Measurements from ENCODE around the gene TRIM43. TPM values are rescaled to one million over a fixed set of nuclear protein-coding genes. Genes with fewer than 3 reads are reported as not detected.
"Not testable (repeated sequence)": the region's sequence is repeated elsewhere in the genome, so short reads cannot be mapped to it uniquely, and the experiment has no call there.

TRIM43 gene
- total and polyA plus RNA-seq, 2 donors (not counting 3 experiments of a cell fraction or from before 2014, with no cell fraction given) = not detected

DNA sequence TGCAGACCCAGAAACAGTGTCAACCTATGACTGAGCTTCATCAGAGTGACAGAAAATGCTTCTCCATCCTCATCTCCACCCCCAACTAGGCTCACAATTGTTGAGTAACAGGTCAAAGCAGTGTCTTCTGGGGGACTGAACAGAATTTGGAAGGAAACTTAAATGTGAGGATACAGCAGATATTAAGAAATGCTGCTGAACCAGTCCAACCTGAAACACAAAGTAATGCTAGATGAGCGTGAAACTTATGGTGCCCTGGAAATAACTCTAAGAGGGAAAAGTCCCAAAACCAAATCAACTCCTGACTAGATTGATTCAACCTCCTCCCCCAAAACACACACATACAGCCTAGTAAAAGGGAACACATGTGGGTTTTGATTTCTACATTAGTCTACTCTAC, 7.5 kb upstream of the TRIM43 start:
- H3K4me2 ChIP-seq (ENCODE audit: insufficient read depth, low read length); H3K79me2 ChIP-seq (ENCODE audit: control insufficient read depth, insufficient read depth, low read length); BruUV-seq (replicated peaks); intact Hi-C loops (cut with micrococcal nuclease); H3K9me1 ChIP-seq (replicated peaks; ENCODE audit: control insufficient read depth, extremely low read depth, insufficient read depth, low read length); H3K4me3 ChIP-seq (replicated peaks in 1 of 3; ENCODE audit: insufficient read depth in 1 of 3, low read depth in 1 of 3, low read length in 3 of 3); DNase-seq (ENCODE audit: low read depth, low spot score); dilution Hi-C loops (cut with MboI; ENCODE audit: extremely low pct_ligation_motif_present, low sequenced_read_pairs); H2AFZ ChIP-seq (ENCODE audit: low read depth, low read length); H3K36me3 ChIP-seq (ENCODE audit: control insufficient read depth in 2 of 2, extremely low read depth in 1 of 2, insufficient read depth in 2 of 2, low read length in 2 of 2); CTCF ChIA-PET; H3K27me3 ChIP-seq (ENCODE audit: control insufficient read depth in 2 of 2, insufficient read depth in 2 of 2, low read length in 2 of 2); H3K4me1 ChIP-seq (ENCODE audit: control insufficient read depth, extremely low read depth, insufficient read depth, low read length); POLR2A ChIA-PET; H3K9ac ChIP-seq (replicated peaks; ENCODE audit: extremely low read depth, insufficient read depth, low read length); FAIRE-seq; H3K9me3 ChIP-seq (replicated peaks; ENCODE audit: control insufficient read depth, insufficient read depth, low read length); H3K27ac ChIP-seq (ENCODE audit: insufficient read depth, low read depth, low read length); H4K20me1 ChIP-seq (replicated peaks; ENCODE audit: control insufficient read depth, extremely low read depth, insufficient read depth, low read length): not testable (repeated sequence)

DNA sequence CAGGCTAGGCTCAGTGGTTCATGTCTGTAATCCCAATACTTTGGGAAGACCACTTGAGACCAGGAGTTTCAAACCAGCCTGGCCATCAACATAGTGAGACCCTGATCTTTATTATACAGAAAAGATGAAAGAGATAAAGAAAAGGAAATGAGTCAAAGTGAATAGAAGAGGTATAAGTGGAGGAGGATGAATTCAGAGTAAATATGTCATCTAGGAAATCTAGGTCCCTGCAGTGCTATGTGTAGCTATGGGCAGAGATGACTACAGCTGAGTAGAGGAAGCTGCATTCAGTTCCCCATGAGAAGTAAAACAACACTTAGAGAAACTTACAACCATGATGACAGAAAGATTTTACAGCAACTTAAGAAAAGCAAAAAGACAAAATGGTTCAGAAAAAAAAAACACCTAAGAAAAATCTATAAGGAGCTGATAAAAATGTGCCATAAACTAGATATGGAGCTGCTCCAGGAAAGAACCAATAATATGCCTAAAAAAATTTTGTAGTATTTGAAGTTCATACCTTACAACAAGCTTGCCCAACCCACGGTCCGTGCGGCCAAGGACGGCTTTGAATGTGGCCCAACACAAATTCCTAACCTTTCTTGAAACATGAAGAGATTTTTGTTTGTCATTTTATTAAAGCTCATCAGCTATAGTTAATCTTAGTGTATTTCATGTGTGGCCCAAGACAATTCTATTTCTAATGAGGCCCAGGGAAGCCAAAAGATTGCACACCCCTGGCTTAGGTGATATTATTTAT, 1.8 kb upstream of the TRIM43 start:
- H3K4me3 ChIP-seq (replicated peaks in 1 of 3; ENCODE audit: insufficient read depth in 1 of 3, low read depth in 1 of 3, low read length in 3 of 3); intact Hi-C loops (cut with micrococcal nuclease); dilution Hi-C loops (cut with MboI; ENCODE audit: extremely low pct_ligation_motif_present, low sequenced_read_pairs); H3K9me1 ChIP-seq (replicated peaks; ENCODE audit: control insufficient read depth, extremely low read depth, insufficient read depth, low read length); FAIRE-seq; CTCF ChIA-PET; H2AFZ ChIP-seq (ENCODE audit: low read depth, low read length); H4K20me1 ChIP-seq (replicated peaks; ENCODE audit: control insufficient read depth, extremely low read depth, insufficient read depth, low read length); H3K9ac ChIP-seq (replicated peaks; ENCODE audit: extremely low read depth, insufficient read depth, low read length); H3K79me2 ChIP-seq (ENCODE audit: control insufficient read depth, insufficient read depth, low read length); DNase-seq (ENCODE audit: low read depth, low spot score); BruUV-seq (replicated peaks); POLR2A ChIA-PET; H3K9me3 ChIP-seq (replicated peaks; ENCODE audit: control insufficient read depth, insufficient read depth, low read length); H3K27me3 ChIP-seq (ENCODE audit: control insufficient read depth in 2 of 2, insufficient read depth in 2 of 2, low read length in 2 of 2); H3K4me1 ChIP-seq (ENCODE audit: control insufficient read depth, extremely low read depth, insufficient read depth, low read length); H3K4me2 ChIP-seq (ENCODE audit: insufficient read depth, low read length); H3K36me3 ChIP-seq (ENCODE audit: control insufficient read depth in 2 of 2, extremely low read depth in 1 of 2, insufficient read depth in 2 of 2, low read length in 2 of 2); H3K27ac ChIP-seq (ENCODE audit: insufficient read depth, low read depth, low read length): not testable (repeated sequence)

DNA sequence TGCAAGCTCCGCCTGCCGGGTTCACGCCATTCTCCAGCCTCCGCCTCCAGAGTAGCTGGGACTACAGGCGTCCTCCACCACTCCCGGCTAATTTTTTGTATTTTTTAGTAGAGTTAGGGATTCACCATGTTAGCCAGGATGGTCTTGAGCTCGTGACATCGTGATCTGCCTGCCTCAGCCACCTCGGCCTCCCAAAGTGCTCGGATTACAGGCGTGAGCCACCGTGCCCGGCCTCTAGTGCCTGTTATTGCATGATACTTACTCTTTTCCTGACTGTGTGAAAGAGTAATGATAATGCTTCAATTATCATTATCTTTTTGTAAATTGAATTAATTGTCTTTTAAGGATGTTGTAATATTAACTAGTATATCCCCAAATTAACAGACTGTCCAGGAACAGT, 1.2 kb downstream of the TRIM43 start:
- H3K79me2 ChIP-seq (ENCODE audit: control insufficient read depth, insufficient read depth, low read length); BruUV-seq (replicated peaks); H3K4me1 ChIP-seq (ENCODE audit: control insufficient read depth, extremely low read depth, insufficient read depth, low read length); H3K4me3 ChIP-seq (replicated peaks in 1 of 3; ENCODE audit: insufficient read depth in 1 of 3, low read depth in 1 of 3, low read length in 3 of 3); POLR2A ChIA-PET; H3K36me3 ChIP-seq (ENCODE audit: control insufficient read depth in 2 of 2, extremely low read depth in 1 of 2, insufficient read depth in 2 of 2, low read length in 2 of 2); CTCF ChIA-PET; H3K9ac ChIP-seq (replicated peaks; ENCODE audit: extremely low read depth, insufficient read depth, low read length); H4K20me1 ChIP-seq (replicated peaks; ENCODE audit: control insufficient read depth, extremely low read depth, insufficient read depth, low read length); H3K27ac ChIP-seq (ENCODE audit: insufficient read depth, low read depth, low read length); H3K9me3 ChIP-seq (replicated peaks; ENCODE audit: control insufficient read depth, insufficient read depth, low read length); dilution Hi-C loops (cut with MboI; ENCODE audit: extremely low pct_ligation_motif_present, low sequenced_read_pairs); H3K4me2 ChIP-seq (ENCODE audit: insufficient read depth, low read length); DNase-seq (ENCODE audit: low read depth, low spot score); H3K27me3 ChIP-seq (ENCODE audit: control insufficient read depth in 2 of 2, insufficient read depth in 2 of 2, low read length in 2 of 2); intact Hi-C loops (cut with micrococcal nuclease); H3K9me1 ChIP-seq (replicated peaks; ENCODE audit: control insufficient read depth, extremely low read depth, insufficient read depth, low read length); FAIRE-seq; H2AFZ ChIP-seq (ENCODE audit: low read depth, low read length): not testable (repeated sequence)

DNA sequence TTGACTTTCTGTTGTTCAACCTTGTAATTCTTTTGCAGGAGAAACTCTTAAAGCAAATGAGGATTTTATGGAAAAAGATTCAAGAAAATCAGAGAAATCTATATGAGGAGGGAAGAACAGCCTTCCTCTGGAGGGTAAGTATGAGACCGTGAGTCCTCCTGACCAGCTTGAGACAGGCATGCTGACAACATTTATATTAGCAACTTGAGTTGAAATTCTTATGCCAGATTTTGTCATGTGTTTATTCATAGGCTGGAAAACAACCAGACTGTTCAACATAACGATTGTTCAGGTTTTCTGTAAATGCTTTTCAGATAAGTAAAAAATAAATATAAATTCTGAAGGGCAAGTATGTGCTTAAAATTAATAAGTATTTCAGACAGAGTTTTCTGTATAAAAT, 3.2 kb downstream of the TRIM43 start:
- FAIRE-seq; H3K9ac ChIP-seq (replicated peaks; ENCODE audit: extremely low read depth, insufficient read depth, low read length); H3K27me3 ChIP-seq (ENCODE audit: control insufficient read depth in 2 of 2, insufficient read depth in 2 of 2, low read length in 2 of 2); H3K9me1 ChIP-seq (replicated peaks; ENCODE audit: control insufficient read depth, extremely low read depth, insufficient read depth, low read length); dilution Hi-C loops (cut with MboI; ENCODE audit: extremely low pct_ligation_motif_present, low sequenced_read_pairs); H3K4me2 ChIP-seq (ENCODE audit: insufficient read depth, low read length); H3K9me3 ChIP-seq (replicated peaks; ENCODE audit: control insufficient read depth, insufficient read depth, low read length); CTCF ChIA-PET; H4K20me1 ChIP-seq (replicated peaks; ENCODE audit: control insufficient read depth, extremely low read depth, insufficient read depth, low read length); H3K27ac ChIP-seq (ENCODE audit: insufficient read depth, low read depth, low read length); DNase-seq (ENCODE audit: low read depth, low spot score); BruUV-seq (replicated peaks); H2AFZ ChIP-seq (ENCODE audit: low read depth, low read length); H3K4me1 ChIP-seq (ENCODE audit: control insufficient read depth, extremely low read depth, insufficient read depth, low read length); H3K36me3 ChIP-seq (ENCODE audit: control insufficient read depth in 2 of 2, extremely low read depth in 1 of 2, insufficient read depth in 2 of 2, low read length in 2 of 2); H3K4me3 ChIP-seq (replicated peaks in 1 of 3; ENCODE audit: insufficient read depth in 1 of 3, low read depth in 1 of 3, low read length in 3 of 3); POLR2A ChIA-PET; intact Hi-C loops (cut with micrococcal nuclease); H3K79me2 ChIP-seq (ENCODE audit: control insufficient read depth, insufficient read depth, low read length): not testable (repeated sequence)
